ENCODE data around the gene PPP3CA. TPM values are rescaled to one million over a fixed set of nuclear protein-coding genes. Genes with fewer than 3 reads are reported as not detected.

Gene PPP3CA
- total and polyA plus RNA-seq, 2 experiments from 2014 or later, result 27.0 to 45.2 TPM

DNA sequence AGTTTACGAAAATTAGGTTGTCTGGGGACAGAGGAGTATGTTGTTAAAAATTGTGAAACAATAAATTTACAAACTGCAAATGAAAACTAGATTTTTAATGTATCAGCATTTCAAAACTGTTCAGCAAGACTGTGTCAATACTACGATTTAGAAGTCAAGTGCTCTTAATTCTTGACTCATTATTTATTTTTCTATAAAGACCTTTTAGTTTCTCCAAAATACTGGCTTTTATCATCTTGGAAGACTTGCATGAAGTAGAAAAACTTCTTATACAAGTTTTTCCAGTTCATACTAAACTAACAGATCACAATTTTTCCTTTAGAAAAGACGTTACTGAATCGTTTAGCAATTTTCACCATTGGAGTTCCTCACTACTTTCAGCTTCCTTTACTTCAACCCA lies 231.4 kb downstream of the PPP3CA start:
- Histone ChIP-seq H3K36me3 (ENCODE audit: insufficient read depth) (no peaks in the 10 kb centered on the region), H3K4me2 (no peak overlapping the region), H3K4me1 (ENCODE audit: insufficient read depth) (peaks cover 5% of the 10 kb centered on the region), H3K27me3 (ENCODE audit: insufficient read depth) (no peaks in the 10 kb centered on the region), H3K79me2 (replicated peaks; ENCODE audit: insufficient read depth) (no peaks in the 10 kb centered on the region), H3F3A (replicated peaks; ENCODE audit: low read depth) (no peaks in the 10 kb centered on the region), H3K27ac (ENCODE audit: low read depth) (no peak overlapping the region), H3K4me3 (no peak overlapping the region), H2AFZ (no peak overlapping the region), H3K9me2 (ENCODE audit: insufficient read depth) (no peaks in the 10 kb centered on the region), H4K20me1 (replicated peaks; ENCODE audit: insufficient read depth) (no peaks in the 10 kb centered on the region)
- ATAC-seq (no peak), DNase-seq (ENCODE audit: low spot score) (no peak)
- Mint-ChIP-seq H3K27ac (no peak overlapping the region), H3K4me1 (peaks cover 17% of the 10 kb centered on the region; the same call in 2 of the 3 replicates), H3K9me3 (no peaks in the 10 kb centered on the region), H3K4me3 (no peak overlapping the region), H3K27me3 (ENCODE audit: insufficient read depth, low read depth, poor library complexity) (no peaks in the 10 kb centered on the region), H3K36me3 (ENCODE audit: low read depth) (no peaks in the 10 kb centered on the region)
- TF ChIP-seq EZH2 (IDR thresholded peaks at IDR 0.05; ENCODE audit: low read depth, unreplicated experiment), result no peak
- no peak for TF ChIP-seq EZH2phosphoT487 (IDR thresholded peaks at IDR 0.05; ENCODE audit: unreplicated experiment)
- TF ChIP-seq CREB1 (CRISPR knock-in tag; IDR thresholded peaks at IDR 0.05; ENCODE audit: low read depth), result no peak
- TF ChIP-seq, protein P1, sequence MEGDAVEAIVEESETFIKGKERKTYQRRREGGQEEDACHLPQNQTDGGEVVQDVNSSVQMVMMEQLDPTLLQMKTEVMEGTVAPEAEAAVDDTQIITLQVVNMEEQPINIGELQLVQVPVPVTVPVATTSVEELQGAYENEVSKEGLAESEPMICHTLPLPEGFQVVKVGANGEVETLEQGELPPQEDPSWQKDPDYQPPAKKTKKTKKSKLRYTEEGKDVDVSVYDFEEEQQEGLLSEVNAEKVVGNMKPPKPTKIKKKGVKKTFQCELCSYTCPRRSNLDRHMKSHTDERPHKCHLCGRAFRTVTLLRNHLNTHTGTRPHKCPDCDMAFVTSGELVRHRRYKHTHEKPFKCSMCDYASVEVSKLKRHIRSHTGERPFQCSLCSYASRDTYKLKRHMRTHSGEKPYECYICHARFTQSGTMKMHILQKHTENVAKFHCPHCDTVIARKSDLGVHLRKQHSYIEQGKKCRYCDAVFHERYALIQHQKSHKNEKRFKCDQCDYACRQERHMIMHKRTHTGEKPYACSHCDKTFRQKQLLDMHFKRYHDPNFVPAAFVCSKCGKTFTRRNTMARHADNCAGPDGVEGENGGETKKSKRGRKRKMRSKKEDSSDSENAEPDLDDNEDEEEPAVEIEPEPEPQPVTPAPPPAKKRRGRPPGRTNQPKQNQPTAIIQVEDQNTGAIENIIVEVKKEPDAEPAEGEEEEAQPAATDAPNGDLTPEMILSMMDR (conservative IDR thresholded peaks at IDR 0.05; ENCODE audit: low read depth in 2 of 2), result no peak
- TF ChIP-seq POLR2AphosphoS5 (IDR thresholded peaks at IDR 0.05; ENCODE audit: low read depth), result no peak
- no peak for TF ChIP-seq ETS1 (IDR thresholded peaks at IDR 0.05)
- no peak for TF ChIP-seq REST (IDR thresholded peaks at IDR 0.05; ENCODE audit: unreplicated experiment)
- no peak for TF ChIP-seq NANOG (IDR thresholded peaks at IDR 0.05; ENCODE audit: borderline replicate concordance)
- TF ChIP-seq STAT1 (IDR thresholded peaks at IDR 0.05; ENCODE audit: unreplicated experiment), result no peak
- TF ChIP-seq ZNF331 (CRISPR knock-in tag; IDR thresholded peaks at IDR 0.05; ENCODE audit: low read depth), result no peak
- TF ChIP-seq, protein P2, sequence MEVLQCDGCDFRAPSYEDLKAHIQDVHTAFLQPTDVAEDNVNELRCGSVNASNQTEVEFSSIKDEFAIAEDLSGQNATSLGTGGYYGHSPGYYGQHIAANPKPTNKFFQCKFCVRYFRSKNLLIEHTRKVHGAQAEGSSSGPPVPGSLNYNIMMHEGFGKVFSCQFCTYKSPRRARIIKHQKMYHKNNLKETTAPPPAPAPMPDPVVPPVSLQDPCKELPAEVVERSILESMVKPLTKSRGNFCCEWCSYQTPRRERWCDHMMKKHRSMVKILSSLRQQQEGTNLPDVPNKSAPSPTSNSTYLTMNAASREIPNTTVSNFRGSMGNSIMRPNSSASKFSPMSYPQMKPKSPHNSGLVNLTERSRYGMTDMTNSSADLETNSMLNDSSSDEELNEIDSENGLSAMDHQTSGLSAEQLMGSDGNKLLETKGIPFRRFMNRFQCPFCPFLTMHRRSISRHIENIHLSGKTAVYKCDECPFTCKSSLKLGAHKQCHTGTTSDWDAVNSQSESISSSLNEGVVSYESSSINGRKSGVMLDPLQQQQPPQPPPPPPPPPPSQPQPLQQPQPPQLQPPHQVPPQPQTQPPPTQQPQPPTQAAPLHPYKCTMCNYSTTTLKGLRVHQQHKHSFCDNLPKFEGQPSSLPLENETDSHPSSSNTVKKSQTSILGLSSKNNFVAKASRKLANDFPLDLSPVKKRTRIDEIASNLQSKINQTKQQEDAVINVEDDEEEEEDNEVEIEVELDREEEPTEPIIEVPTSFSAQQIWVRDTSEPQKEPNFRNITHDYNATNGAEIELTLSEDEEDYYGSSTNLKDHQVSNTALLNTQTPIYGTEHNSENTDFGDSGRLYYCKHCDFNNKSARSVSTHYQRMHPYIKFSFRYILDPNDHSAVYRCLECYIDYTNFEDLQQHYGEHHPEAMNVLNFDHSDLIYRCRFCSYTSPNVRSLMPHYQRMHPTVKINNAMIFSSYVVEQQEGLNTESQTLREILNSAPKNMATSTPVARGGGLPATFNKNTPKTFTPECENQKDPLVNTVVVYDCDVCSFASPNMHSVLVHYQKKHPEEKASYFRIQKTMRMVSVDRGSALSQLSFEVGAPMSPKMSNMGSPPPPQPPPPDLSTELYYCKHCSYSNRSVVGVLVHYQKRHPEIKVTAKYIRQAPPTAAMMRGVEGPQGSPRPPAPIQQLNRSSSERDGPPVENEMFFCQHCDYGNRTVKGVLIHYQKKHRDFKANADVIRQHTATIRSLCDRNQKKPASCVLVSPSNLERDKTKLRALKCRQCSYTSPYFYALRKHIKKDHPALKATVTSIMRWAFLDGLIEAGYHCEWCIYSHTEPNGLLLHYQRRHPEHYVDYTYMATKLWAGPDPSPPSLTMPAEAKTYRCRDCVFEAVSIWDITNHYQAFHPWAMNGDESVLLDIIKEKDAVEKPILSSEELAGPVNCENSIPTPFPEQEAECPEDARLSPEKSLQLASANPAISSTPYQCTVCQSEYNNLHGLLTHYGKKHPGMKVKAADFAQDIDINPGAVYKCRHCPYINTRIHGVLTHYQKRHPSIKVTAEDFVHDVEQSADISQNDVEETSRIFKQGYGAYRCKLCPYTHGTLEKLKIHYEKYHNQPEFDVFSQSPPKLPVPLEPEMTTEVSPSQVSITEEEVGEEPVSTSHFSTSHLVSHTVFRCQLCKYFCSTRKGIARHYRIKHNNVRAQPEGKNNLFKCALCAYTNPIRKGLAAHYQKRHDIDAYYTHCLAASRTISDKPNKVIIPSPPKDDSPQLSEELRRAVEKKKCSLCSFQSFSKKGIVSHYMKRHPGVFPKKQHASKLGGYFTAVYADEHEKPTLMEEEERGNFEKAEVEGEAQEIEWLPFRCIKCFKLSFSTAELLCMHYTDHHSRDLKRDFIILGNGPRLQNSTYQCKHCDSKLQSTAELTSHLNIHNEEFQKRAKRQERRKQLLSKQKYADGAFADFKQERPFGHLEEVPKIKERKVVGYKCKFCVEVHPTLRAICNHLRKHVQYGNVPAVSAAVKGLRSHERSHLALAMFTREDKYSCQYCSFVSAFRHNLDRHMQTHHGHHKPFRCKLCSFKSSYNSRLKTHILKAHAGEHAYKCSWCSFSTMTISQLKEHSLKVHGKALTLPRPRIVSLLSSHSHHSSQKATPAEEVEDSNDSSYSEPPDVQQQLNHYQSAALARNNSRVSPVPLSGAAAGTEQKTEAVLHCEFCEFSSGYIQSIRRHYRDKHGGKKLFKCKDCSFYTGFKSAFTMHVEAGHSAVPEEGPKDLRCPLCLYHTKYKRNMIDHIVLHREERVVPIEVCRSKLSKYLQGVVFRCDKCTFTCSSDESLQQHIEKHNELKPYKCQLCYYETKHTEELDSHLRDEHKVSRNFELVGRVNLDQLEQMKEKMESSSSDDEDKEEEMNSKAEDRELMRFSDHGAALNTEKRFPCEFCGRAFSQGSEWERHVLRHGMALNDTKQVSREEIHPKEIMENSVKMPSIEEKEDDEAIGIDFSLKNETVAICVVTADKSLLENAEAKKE (CRISPR knock-in tag; IDR thresholded peaks at IDR 0.05), result no peak
- TF ChIP-seq ZNF114 (CRISPR knock-in tag; IDR thresholded peaks at IDR 0.05), result no peak
- TF ChIP-seq JUNB (IDR thresholded peaks at IDR 0.05; ENCODE audit: unreplicated experiment), result no peak
